ENCODE data around the gene RBMS1. TPM values are rescaled to one million over a fixed set of nuclear protein-coding genes. Genes with fewer than 3 reads are reported as not detected.

The RBMS1 gene
- total RNA-seq, 3 donors from 2014 or later: 9.7 to 58.3 (median 21.6) TPM

GRCh38 chr2:160380000-160380570 is 113.5 kb downstream of the RBMS1 start:
- intact Hi-C loops (cut with DNase I, micrococcal nuclease): loop anchor here in 1 of 2 donors (10.0 kb wide), 1 partner anchor 55 kb away; no protein-coding TSS in a partner anchor
- ATAC-seq (no peak), DNase-seq (no peak)
- no peak overlapping the region for H3K4me3 ChIP-seq
- TF ChIP-seq CTCF (IDR thresholded peaks at IDR 0.05): no peak
- no peaks in the 10 kb centered on the region for H3K9me3 ChIP-seq
- no peaks in the 10 kb centered on the region for H3K36me3 ChIP-seq (ENCODE audit: low read depth)
- H3K4me1 ChIP-seq (ENCODE audit: low read depth): peaks cover 4% of the 10 kb centered on the region

- H3K4me1 ChIP-seq (ENCODE audit: low read depth): peaks cover 4% of the 10 kb centered on the region
- DNase-seq: no peak
- TF ChIP-seq CTCF (IDR thresholded peaks at IDR 0.05): no peak
- no peak overlapping the region for H3K4me3 ChIP-seq
- H3K36me3 ChIP-seq (ENCODE audit: low read depth): no peaks in the 10 kb centered on the region
- no peaks in the 10 kb centered on the region for H3K9me3 ChIP-seq
- intact Hi-C loops (cut with DNase I, micrococcal nuclease): loop anchor here in 1 of 2 donors (10.0 kb wide), 1 partner anchor 55 kb away; no protein-coding TSS in a partner anchor
- ATAC-seq: peak; percentile 14
Observed at GRCh38 chr2:160379399-160379798, 114.2 kb downstream of the RBMS1 start.

- intact Hi-C loops (cut with DNase I, micrococcal nuclease): loop anchor here in 1 of 2 donors (10.0 kb wide), 1 partner anchor 53 kb away; no protein-coding TSS in a partner anchor
- DNase-seq (no peak), ATAC-seq (no peak)
- Histone ChIP-seq H3K4me3 (no peak overlapping the region), H3K36me3 (ENCODE audit: low read depth) (no peaks in the 10 kb centered on the region), H3K9me3 (no peaks in the 10 kb centered on the region), H3K4me1 (ENCODE audit: low read depth) (peaks cover 9% of the 10 kb centered on the region)
- no peak for TF ChIP-seq CTCF (IDR thresholded peaks at IDR 0.05)
Observed at GRCh38 chr2:160377204-160377995, 116.2 kb downstream of the RBMS1 start.

GRCh38 chr2:160376576-160376975 is 117.0 kb downstream of the RBMS1 start:
- no peaks in the 10 kb centered on the region for H3K9me3 ChIP-seq
- ATAC-seq (no peak), DNase-seq (no peak)
- H3K36me3 ChIP-seq (ENCODE audit: low read depth): no peaks in the 10 kb centered on the region
- no peak overlapping the region for H3K4me3 ChIP-seq
- no peak for TF ChIP-seq CTCF (IDR thresholded peaks at IDR 0.05)
- intact Hi-C loops (cut with DNase I, micrococcal nuclease): loop anchor here in 1 of 2 donors (10.0 kb wide), 1 partner anchor 52 kb away; no protein-coding TSS in a partner anchor
- peaks cover 9% of the 10 kb centered on the region for H3K4me1 ChIP-seq (ENCODE audit: low read depth)

GRCh38 chr2:160375802-160376469 is 117.7 kb downstream of the RBMS1 start:
- no peak for TF ChIP-seq CTCF (IDR thresholded peaks at IDR 0.05)
- Histone ChIP-seq H3K4me1 (ENCODE audit: low read depth) (peaks cover 6% of the 10 kb centered on the region), H3K36me3 (ENCODE audit: low read depth) (no peaks in the 10 kb centered on the region), H3K4me3 (no peak overlapping the region), H3K9me3 (no peaks in the 10 kb centered on the region)
- ATAC-seq (peak; percentile 52), DNase-seq (no peak)
- intact Hi-C loops (cut with DNase I, micrococcal nuclease): loop anchor here in 1 of 2 donors (10.0 kb wide), 1 partner anchor 51 kb away; no protein-coding TSS in a partner anchor

All from mucosa of descending colon (tissue), 3 donors.